Neutrophil (primary cell): ENCODE measurements around the gene PAFAH2.

Experiments used
- H3K27ac ChIP-seq: fragments of 200-600 bp; sonication (generic); 2 replicates; pipeline ENCODE4 v1.5.1; 2016; ENCODE audit warnings: mild to moderate bottlenecking, moderate library complexity
- H3K27me3 ChIP-seq: fragments of 200-600 bp; sonication (generic); 2 replicates; pipeline ENCODE4 v1.6.0; 2016; ENCODE audit warnings: mild to moderate bottlenecking
- H3K36me3 ChIP-seq: fragments of 200-600 bp; sonication (generic); 2 replicates; pipeline ENCODE4 v1.5.1; 2017
- H3K4me1 ChIP-seq, 2 experiments: fragments of 200-600 bp in 1 of 2; sonication (generic) in 1 of 2; 1 replicate in 1 of 2; 2 replicates in 1 of 2; pipeline versions ENCODE4 v1.5.1 to v1.6.1; 2013 to 2016; ENCODE audit warnings: low read depth in 1 of 2, low read length in 1 of 2, mild to moderate bottlenecking in 1 of 2, moderate library complexity in 1 of 2; ENCODE audit not compliant: control insufficient read depth in 1 of 2, insufficient read depth in 1 of 2
- H3K4me3 ChIP-seq, 2 experiments: fragments of 200-600 bp in 1 of 2; sonication (generic) in 1 of 2; 1 replicate in 1 of 2; 2 replicates in 1 of 2; pipeline ENCODE4 v1.5.1; 2013 to 2016; ENCODE audit warnings: low read depth in 1 of 2, low read length in 1 of 2, mild to moderate bottlenecking in 1 of 2, moderate library complexity in 1 of 2
- H3K9me3 ChIP-seq: fragments of 200-600 bp; sonication (generic); 2 replicates; pipeline ENCODE4 v1.5.1; 2016
- CTCF ChIP-seq: fragments of 200-600 bp; sonication (generic); IDR thresholded peaks from 2 replicates; pipeline ENCODE4 v1.5.1; 2016; ENCODE audit warnings: antibody characterized with exemption

PAFAH2 gene

GRCh38 chr1:26009796-26010447 lies 12.1 kb upstream of the PAFAH2 start:
- H3K4me1 ChIP-seq: peaks cover 10 to 11% of the 10 kb centered on the region in 2 experiments
- H3K27ac ChIP-seq: no peak overlapping the region
- no peak for TF ChIP-seq CTCF
- no peaks in the 10 kb centered on the region for H3K36me3 ChIP-seq
- H3K9me3 ChIP-seq: no peaks in the 10 kb centered on the region
- H3K27me3 ChIP-seq: no peaks in the 10 kb centered on the region
- no peak overlapping the region for H3K4me3 ChIP-seq

GRCh38 chr1:26006710-26007109 lies 8.8 kb upstream of the PAFAH2 start:
- Histone ChIP-seq H3K36me3 (no peaks in the 10 kb centered on the region), H3K27ac (no peak overlapping the region), H3K4me1 (peaks cover 11 to 14% of the 10 kb centered on the region in 2 experiments), H3K4me3 (no peak overlapping the region), H3K27me3 (no peaks in the 10 kb centered on the region), H3K9me3 (no peaks in the 10 kb centered on the region)
- TF ChIP-seq CTCF: no peak

GRCh38 chr1:26005434-26006105 lies 7.7 kb upstream of the PAFAH2 start:
- no peak for TF ChIP-seq CTCF
- no peaks in the 10 kb centered on the region for H3K27me3 ChIP-seq
- H3K4me3 ChIP-seq: no peak overlapping the region
- H3K27ac ChIP-seq: no peak overlapping the region
- H3K9me3 ChIP-seq: no peaks in the 10 kb centered on the region
- H3K4me1 ChIP-seq: peaks cover 11 to 14% of the 10 kb centered on the region in 2 experiments
- no peaks in the 10 kb centered on the region for H3K36me3 ChIP-seq

- Histone ChIP-seq H3K4me3 (no peak overlapping the region), H3K9me3 (no peaks in the 10 kb centered on the region), H3K27me3 (no peaks in the 10 kb centered on the region), H3K36me3 (no peaks in the 10 kb centered on the region), H3K4me1 (peaks cover 11 to 14% of the 10 kb centered on the region in 2 experiments), H3K27ac (no peak overlapping the region)
- TF ChIP-seq CTCF: no peak
Observed at GRCh38 chr1:26003756-26004155, 5.9 kb upstream of the PAFAH2 start.

- H3K4me3 ChIP-seq: no peak overlapping the region
- no peak overlapping the region for H3K27ac ChIP-seq
- H3K4me1 ChIP-seq: peaks cover 16 to 19% of the 10 kb centered on the region in 2 experiments
- no peak for TF ChIP-seq CTCF
- H3K36me3 ChIP-seq: no peaks in the 10 kb centered on the region
- H3K27me3 ChIP-seq: no peaks in the 10 kb centered on the region
- no peaks in the 10 kb centered on the region for H3K9me3 ChIP-seq
Observed at GRCh38 chr1:26003262-26003661, 5.4 kb upstream of the PAFAH2 start.
